ENCODE data around the gene CEACAM19.

DNA sequence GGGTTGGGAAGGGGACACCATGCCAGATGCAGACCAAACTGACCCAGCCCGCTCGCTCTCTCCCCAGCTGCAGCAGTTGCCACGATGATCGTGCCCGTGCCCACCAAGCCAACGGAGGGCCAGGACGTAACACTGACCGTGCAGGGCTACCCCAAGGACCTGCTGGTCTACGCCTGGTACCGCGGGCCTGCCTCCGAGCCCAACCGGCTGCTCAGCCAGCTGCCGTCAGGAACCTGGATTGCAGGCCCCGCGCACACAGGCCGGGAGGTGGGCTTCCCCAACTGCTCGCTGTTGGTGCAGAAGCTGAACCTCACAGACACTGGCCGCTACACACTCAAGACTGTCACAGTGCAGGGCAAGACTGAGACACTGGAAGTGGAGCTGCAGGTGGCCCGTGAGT lies 36.5 kb downstream of the CEACAM19 start:
- TF ChIP-seq, protein P1, sequence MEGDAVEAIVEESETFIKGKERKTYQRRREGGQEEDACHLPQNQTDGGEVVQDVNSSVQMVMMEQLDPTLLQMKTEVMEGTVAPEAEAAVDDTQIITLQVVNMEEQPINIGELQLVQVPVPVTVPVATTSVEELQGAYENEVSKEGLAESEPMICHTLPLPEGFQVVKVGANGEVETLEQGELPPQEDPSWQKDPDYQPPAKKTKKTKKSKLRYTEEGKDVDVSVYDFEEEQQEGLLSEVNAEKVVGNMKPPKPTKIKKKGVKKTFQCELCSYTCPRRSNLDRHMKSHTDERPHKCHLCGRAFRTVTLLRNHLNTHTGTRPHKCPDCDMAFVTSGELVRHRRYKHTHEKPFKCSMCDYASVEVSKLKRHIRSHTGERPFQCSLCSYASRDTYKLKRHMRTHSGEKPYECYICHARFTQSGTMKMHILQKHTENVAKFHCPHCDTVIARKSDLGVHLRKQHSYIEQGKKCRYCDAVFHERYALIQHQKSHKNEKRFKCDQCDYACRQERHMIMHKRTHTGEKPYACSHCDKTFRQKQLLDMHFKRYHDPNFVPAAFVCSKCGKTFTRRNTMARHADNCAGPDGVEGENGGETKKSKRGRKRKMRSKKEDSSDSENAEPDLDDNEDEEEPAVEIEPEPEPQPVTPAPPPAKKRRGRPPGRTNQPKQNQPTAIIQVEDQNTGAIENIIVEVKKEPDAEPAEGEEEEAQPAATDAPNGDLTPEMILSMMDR (conservative IDR thresholded peaks at IDR 0.05; ENCODE audit: low read depth, low read length), result no peak
- TF ChIP-seq MAZ (IDR thresholded peaks at IDR 0.05; ENCODE audit: borderline replicate concordance, low read depth, low read length) (no peak), FOS (IDR thresholded peaks at IDR 0.05; ENCODE audit: low read depth, low read length) (no peak), CEBPB (IDR thresholded peaks at IDR 0.05; ENCODE audit: low read depth, low read length) (no peak)
- TF ChIP-seq, protein P2, sequence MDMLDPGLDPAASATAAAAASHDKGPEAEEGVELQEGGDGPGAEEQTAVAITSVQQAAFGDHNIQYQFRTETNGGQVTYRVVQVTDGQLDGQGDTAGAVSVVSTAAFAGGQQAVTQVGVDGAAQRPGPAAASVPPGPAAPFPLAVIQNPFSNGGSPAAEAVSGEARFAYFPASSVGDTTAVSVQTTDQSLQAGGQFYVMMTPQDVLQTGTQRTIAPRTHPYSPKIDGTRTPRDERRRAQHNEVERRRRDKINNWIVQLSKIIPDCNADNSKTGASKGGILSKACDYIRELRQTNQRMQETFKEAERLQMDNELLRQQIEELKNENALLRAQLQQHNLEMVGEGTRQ (IDR thresholded peaks at IDR 0.05; ENCODE audit: low read depth, low read length), result no peak

Measured in IMR-90 (cell line).